ENCODE data around the gene MAN1C1. TPM values are rescaled to one million over a fixed set of nuclear protein-coding genes. Genes with fewer than 3 reads are reported as not detected.

MAN1C1 gene
- total RNA-seq, 1 experiment from 2014 or later = 1.5 TPM

DNA sequence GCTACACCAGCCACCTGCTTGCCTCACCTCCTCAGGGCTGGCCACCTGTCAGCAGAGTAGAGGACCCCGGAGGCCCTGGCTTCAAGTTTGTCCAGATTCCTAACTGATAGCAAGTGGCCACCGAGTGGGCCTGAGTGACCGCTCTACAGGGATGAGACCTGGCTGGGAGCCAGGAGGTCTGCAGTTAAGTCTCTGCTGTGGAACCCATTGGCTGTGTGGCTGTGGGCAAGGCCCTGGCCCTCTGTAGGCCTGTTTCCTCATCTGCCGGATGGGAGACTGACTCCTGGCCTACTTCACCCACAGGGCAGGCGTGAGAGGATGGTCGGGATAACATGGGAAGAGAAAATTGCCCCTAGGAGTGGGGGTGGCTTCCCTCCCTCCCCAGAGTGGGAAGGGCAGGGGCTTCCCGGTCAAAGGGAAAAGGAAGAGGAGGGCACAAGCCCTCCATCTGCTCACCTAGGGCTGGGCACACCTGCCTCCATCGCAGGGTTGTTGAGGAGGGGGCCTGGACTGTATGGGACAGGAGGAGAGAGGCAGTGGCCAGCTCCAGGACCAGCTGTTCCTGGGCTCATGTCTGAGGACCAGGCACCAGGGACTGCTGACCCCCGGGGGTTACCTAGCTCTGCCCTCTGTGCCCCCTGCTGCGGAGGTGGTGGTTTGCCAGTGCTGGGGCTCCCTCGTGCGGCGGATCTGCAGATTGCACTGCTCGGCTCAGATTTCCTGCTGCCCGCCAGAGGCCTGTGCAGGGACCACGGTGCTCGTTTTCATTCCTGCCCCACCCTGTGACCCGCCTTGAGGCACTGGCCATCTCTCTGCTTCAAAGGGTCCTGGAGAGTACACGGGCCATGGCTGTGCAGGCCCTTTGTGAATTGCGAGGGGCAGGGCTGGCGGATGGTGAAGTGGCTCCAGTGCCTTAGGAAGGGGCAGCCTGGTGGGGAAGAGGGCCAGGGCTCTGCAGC is 194.0 kb downstream of the MAN1C1 start:
- Histone ChIP-seq H3K27ac (ENCODE audit: low read length) (no peak overlapping the region), H3K27me3 (ENCODE audit: control insufficient read depth, insufficient read depth, low read length) (no peaks in the 10 kb centered on the region), H3K9me3 (ENCODE audit: control insufficient read depth, insufficient read depth, low read depth, low read length) (no peaks in the 10 kb centered on the region), H3K4me3 (ENCODE audit: low read depth in 2 of 2, low read length in 2 of 2) (no peak overlapping the region), H3K4me1 (ENCODE audit: control insufficient read depth, insufficient read depth, low read length) (no peaks in the 10 kb centered on the region), H3K36me3 (ENCODE audit: control insufficient read depth, insufficient read depth, low read length) (no peaks in the 10 kb centered on the region)
- TF ChIP-seq POLR2AphosphoS5 (IDR thresholded peaks at IDR 0.05; ENCODE audit: low read depth, low read length) (no peak), CTCF (IDR thresholded peaks at IDR 0.05) (peak; percentile 97), TCF7L2 (IDR thresholded peaks at IDR 0.05; ENCODE audit: low read depth, low read length) (no peak), SIN3A (IDR thresholded peaks at IDR 0.05; ENCODE audit: borderline replicate concordance, insufficient read depth, low read depth, low read length) (no peak), REST (IDR thresholded peaks at IDR 0.05; ENCODE audit: insufficient read depth in 1 of 2, low read depth in 2 of 2, low read length in 1 of 2) (no peak)
- ChIA-PET POLR2A (no interaction called here), CTCF (interaction anchor here (0.6 kb wide), 1 partner anchor 238 kb away, joined by 11 read pairs; no protein-coding TSS in a partner anchor)
- peak; percentile 42 for DNase-seq (ENCODE audit: low read depth, low spot score)
- in situ Hi-C loops (cut with HindIII; ENCODE audit: low pct_unique_long_range_greater_than_20kb, low sequenced_read_pairs) = no loop called here
- no TSS peak for BruUV-seq (replicated peaks)
- peak; percentile 81 for ATAC-seq
- intact Hi-C loops (cut with micrococcal nuclease; ENCODE audit: unreplicated experiment) = no loop called here

DNA sequence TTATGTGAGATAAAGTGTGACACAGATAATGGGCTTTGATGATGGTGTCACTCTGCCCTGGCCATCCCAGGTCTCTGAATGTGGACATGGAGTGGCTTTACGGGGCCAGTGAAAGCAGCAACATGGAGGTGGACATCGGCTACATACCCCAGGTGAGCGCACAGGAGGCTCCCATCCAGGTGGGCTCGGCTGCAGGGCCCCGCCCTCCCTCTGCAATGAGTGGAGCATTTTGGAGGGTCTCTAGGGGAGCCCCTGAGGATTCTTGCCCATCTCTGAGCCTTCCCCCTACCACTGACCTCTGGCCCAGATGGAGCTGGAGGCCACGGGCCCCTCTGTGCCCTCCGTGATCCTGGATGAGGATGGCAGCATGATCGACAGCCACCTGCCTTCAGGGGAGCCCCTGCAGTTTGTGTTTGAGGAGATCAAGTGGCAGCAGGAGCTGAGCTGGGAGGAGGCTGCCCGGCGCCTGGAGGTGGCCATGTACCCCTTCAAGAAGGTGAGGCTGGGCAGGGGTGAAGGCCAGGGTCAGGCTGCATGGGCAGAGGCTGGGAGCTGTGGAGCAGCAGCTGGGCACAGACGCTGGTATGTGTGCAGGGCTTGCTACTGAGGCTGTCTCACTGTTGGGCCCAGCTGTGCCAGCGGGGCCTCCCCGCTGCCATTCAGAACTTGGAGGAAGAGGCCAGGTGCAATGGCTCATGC is 194.9 kb downstream of the MAN1C1 start:
- ChIA-PET POLR2A (no interaction called here), CTCF (interaction anchor here (0.6 kb wide), 1 partner anchor 186 kb away, joined by 3 read pairs; the partner anchor contains the start of gene PAFAH2)
- TF ChIP-seq CTCF (IDR thresholded peaks at IDR 0.05) (no peak), REST (IDR thresholded peaks at IDR 0.05; ENCODE audit: insufficient read depth in 1 of 2, low read depth in 2 of 2, low read length in 1 of 2) (no peak), POLR2AphosphoS5 (IDR thresholded peaks at IDR 0.05; ENCODE audit: low read depth, low read length) (no peak), TCF7L2 (IDR thresholded peaks at IDR 0.05; ENCODE audit: low read depth, low read length) (no peak), SIN3A (IDR thresholded peaks at IDR 0.05; ENCODE audit: borderline replicate concordance, insufficient read depth, low read depth, low read length) (no peak)
- intact Hi-C loops (cut with micrococcal nuclease; ENCODE audit: unreplicated experiment) = no loop called here
- DNase-seq (ENCODE audit: low read depth, low spot score) (no peak), ATAC-seq (no peak)
- no TSS peak for BruUV-seq (replicated peaks)
- no peak overlapping the region for H3K4me3 ChIP-seq (ENCODE audit: low read depth in 2 of 2, low read length in 2 of 2)
- in situ Hi-C loops (cut with HindIII; ENCODE audit: low pct_unique_long_range_greater_than_20kb, low sequenced_read_pairs) = no loop called here
- H3K4me1 ChIP-seq (ENCODE audit: control insufficient read depth, insufficient read depth, low read length) = no peaks in the 10 kb centered on the region
- no peaks in the 10 kb centered on the region for H3K9me3 ChIP-seq (ENCODE audit: control insufficient read depth, insufficient read depth, low read depth, low read length)
- H3K27ac ChIP-seq (ENCODE audit: low read length) = no peak overlapping the region
- no peaks in the 10 kb centered on the region for H3K36me3 ChIP-seq (ENCODE audit: control insufficient read depth, insufficient read depth, low read length)
- no peaks in the 10 kb centered on the region for H3K27me3 ChIP-seq (ENCODE audit: control insufficient read depth, insufficient read depth, low read length)
